SJSA1 (cell line): ENCODE data around the gene GALK1. TPM values are rescaled to one million over a fixed set of nuclear protein-coding genes. Genes with fewer than 3 reads are reported as not detected.
"Not testable (repeated sequence)": the region's sequence is repeated elsewhere in the genome, so short reads cannot be mapped to it uniquely, and the experiment has no call there.

Experiments
- DNase-seq, 2 experiments: peaks; one replicate each; pipeline ENCODE4 v3.0.0-alpha.2; 2015 to 2020; ENCODE audit warnings: low spot score in 2 of 2, low read depth in 1 of 2
- H3K27ac ChIP-seq: fragments of 250-450 bp; sonication (Bioruptor Pico); 2 replicates; pipeline ENCODE4 v1.5.1; 2020; ENCODE audit warnings: mild to moderate bottlenecking, moderate library complexity
- H3K27me3 ChIP-seq: fragments of 250-450 bp; sonication (Bioruptor Pico); replicated peaks from 2 replicates; pipeline ENCODE4 v1.5.1; 2020; ENCODE audit warnings: mild to moderate bottlenecking, moderate library complexity
- H3K36me3 ChIP-seq: fragments of 250-450 bp; sonication (Bioruptor Pico); 2 replicates; pipeline ENCODE4 v1.5.1; 2020; ENCODE audit warnings: mild to moderate bottlenecking
- H3K4me1 ChIP-seq: fragments of 250-450 bp; sonication (Bioruptor Pico); replicated peaks from 2 replicates; pipeline ENCODE4 v1.6.1; 2021; ENCODE audit warnings: mild to moderate bottlenecking
- H3K4me3 ChIP-seq: fragments of 250-450 bp; sonication (Bioruptor Pico); 2 replicates; pipeline ENCODE4 v1.5.1; 2020; ENCODE audit warnings: mild to moderate bottlenecking
- H3K9me3 ChIP-seq: fragments of 250-450 bp; sonication (Bioruptor Pico); replicated peaks from 2 replicates; pipeline ENCODE4 v1.5.1; 2020; ENCODE audit warnings: mild to moderate bottlenecking
- total RNA-seq: library from RNA; depleted of rRNA; stranded (reverse); fragments of >200 nt; shearing (Covaris generic); gene quantifications from 2 replicates; pipeline ENCODE4 v1.2.3, GENCODE V29; 2014

GALK1 gene
- total RNA-seq, 1 experiment from 2014 or later = 50.5 TPM

GRCh38 chr17:75778861-75779249, 13.9 kb upstream of the GALK1 start:
- H3K27ac ChIP-seq = peak overlapping the region; percentile 98
- peaks cover 57% of the 10 kb centered on the region for H3K36me3 ChIP-seq
- H3K4me1 ChIP-seq = peaks cover 29% of the 10 kb centered on the region
- no peaks in the 10 kb centered on the region; the same call in 1 of the 2 replicates for H3K9me3 ChIP-seq
- 0 out of 2 replicates have a peak, but pooled peaks cover 5% of the 10 kb centered on the region for H3K27me3 ChIP-seq
- peak overlapping the region; percentile 86 for H3K4me3 ChIP-seq
- no peak for DNase-seq

GRCh38 chr17:75778066-75778860, 13.3 kb upstream of the GALK1 start:
- peaks cover 23% of the 10 kb centered on the region for H3K4me1 ChIP-seq
- H3K36me3 ChIP-seq = peaks cover 58% of the 10 kb centered on the region
- not testable (repeated sequence) for H3K27me3 ChIP-seq, H3K9me3 ChIP-seq, H3K27ac ChIP-seq
- peak overlapping the region; percentile 86 for H3K4me3 ChIP-seq
- DNase-seq = peak; percentile 30 to 53

GRCh38 chr17:75777296-75777922, 12.4 kb upstream of the GALK1 start:
- Histone ChIP-seq H3K4me3 (peak overlapping the region; percentile 3), H3K27ac (no peak overlapping the region), H3K4me1 (peaks cover 17% of the 10 kb centered on the region), H3K36me3 (peaks cover 58% of the 10 kb centered on the region), H3K9me3 (no peaks in the 10 kb centered on the region; the same call in 1 of the 2 replicates), H3K27me3 (0 out of 2 replicates have a peak, but pooled peaks cover 5% of the 10 kb centered on the region)
- DNase-seq = no peak

GRCh38 chr17:75776386-75777295, 11.6 kb upstream of the GALK1 start:
- 0 out of 2 replicates have a peak, but pooled peaks cover 5% of the 10 kb centered on the region for H3K27me3 ChIP-seq
- peaks cover 58% of the 10 kb centered on the region for H3K36me3 ChIP-seq
- DNase-seq = no peak
- H3K9me3 ChIP-seq = no peaks in the 10 kb centered on the region; the same call in 1 of the 2 replicates
- peaks cover 17% of the 10 kb centered on the region for H3K4me1 ChIP-seq
- H3K4me3 ChIP-seq = peak overlapping the region; percentile 3
- no peak overlapping the region for H3K27ac ChIP-seq

- Histone ChIP-seq H3K27me3 (0 out of 2 replicates have a peak, but pooled peaks cover 5% of the 10 kb centered on the region), H3K4me1 (peaks cover 17% of the 10 kb centered on the region), H3K27ac (0 out of 2 replicates have a peak overlapping the region, but pooled peaks have one; percentile 14), H3K36me3 (peaks cover 58% of the 10 kb centered on the region), H3K4me3 (no peak overlapping the region), H3K9me3 (no peaks in the 10 kb centered on the region; the same call in 1 of the 2 replicates)
- DNase-seq = peak in 1 of 2 experiments; percentile 41
Measured at GRCh38 chr17:75774991-75775668, 10.1 kb upstream of the GALK1 start.

GRCh38 chr17:75774471-75774990, 9.5 kb upstream of the GALK1 start:
- H3K9me3 ChIP-seq = no peaks in the 10 kb centered on the region; the same call in 1 of the 2 replicates
- no peak overlapping the region for H3K4me3 ChIP-seq
- no peak for DNase-seq
- H3K27me3 ChIP-seq = 0 out of 2 replicates have a peak, but pooled peaks cover 5% of the 10 kb centered on the region
- no peak overlapping the region for H3K27ac ChIP-seq
- H3K4me1 ChIP-seq = peaks cover 17% of the 10 kb centered on the region
- H3K36me3 ChIP-seq = peaks cover 58% of the 10 kb centered on the region

- no peak overlapping the region for H3K4me3 ChIP-seq
- H3K36me3 ChIP-seq = peaks cover 52% of the 10 kb centered on the region
- no peaks in the 10 kb centered on the region; the same call in 1 of the 2 replicates for H3K9me3 ChIP-seq
- no peak overlapping the region for H3K27ac ChIP-seq
- DNase-seq = no peak
- H3K4me1 ChIP-seq = peaks cover 17% of the 10 kb centered on the region
- 0 out of 2 replicates have a peak, but pooled peaks cover 5% of the 10 kb centered on the region for H3K27me3 ChIP-seq
Measured at GRCh38 chr17:75773808-75774470, 8.9 kb upstream of the GALK1 start.

- H3K4me1 ChIP-seq = peaks cover 17% of the 10 kb centered on the region
- H3K9me3 ChIP-seq = no peaks in the 10 kb centered on the region; the same call in 1 of the 2 replicates
- no peak overlapping the region for H3K27ac ChIP-seq
- peaks cover 45% of the 10 kb centered on the region for H3K36me3 ChIP-seq
- no peak overlapping the region for H3K4me3 ChIP-seq
- 0 out of 2 replicates have a peak, but pooled peaks cover 5% of the 10 kb centered on the region for H3K27me3 ChIP-seq
- DNase-seq = no peak
Measured at GRCh38 chr17:75773121-75773807, 8.3 kb upstream of the GALK1 start.

GRCh38 chr17:75771334-75772281, 6.6 kb upstream of the GALK1 start:
- H3K27me3 ChIP-seq = 0 out of 2 replicates have a peak, but pooled peaks cover 5% of the 10 kb centered on the region
- peaks cover 7% of the 10 kb centered on the region for H3K4me1 ChIP-seq
- H3K36me3 ChIP-seq = peaks cover 28% of the 10 kb centered on the region
- DNase-seq = no peak
- H3K4me3 ChIP-seq = no peak overlapping the region
- H3K9me3 ChIP-seq = no peaks in the 10 kb centered on the region; the same call in 1 of the 2 replicates
- H3K27ac ChIP-seq = no peak overlapping the region

- Histone ChIP-seq H3K27me3 (no peaks in the 10 kb centered on the region), H3K4me1 (peaks cover 4% of the 10 kb centered on the region), H3K27ac (no peak overlapping the region), H3K9me3 (no peaks in the 10 kb centered on the region), H3K36me3 (peaks cover 8% of the 10 kb centered on the region), H3K4me3 (no peak overlapping the region)
- no peak for DNase-seq
Measured at GRCh38 chr17:75769536-75769935, 4.5 kb upstream of the GALK1 start.

- Histone ChIP-seq H3K27me3 (no peaks in the 10 kb centered on the region), H3K36me3 (peaks cover 5% of the 10 kb centered on the region; the same call in 1 of the 2 replicates), H3K4me3 (no peak overlapping the region), H3K9me3 (no peaks in the 10 kb centered on the region), H3K27ac (no peak overlapping the region), H3K4me1 (peaks cover 16% of the 10 kb centered on the region)
- DNase-seq = no peak
Measured at GRCh38 chr17:75767881-75768280, 2.9 kb upstream of the GALK1 start.
